ENCODE measurements around the gene EPHA4.

- TF ChIP-seq, protein P1, sequence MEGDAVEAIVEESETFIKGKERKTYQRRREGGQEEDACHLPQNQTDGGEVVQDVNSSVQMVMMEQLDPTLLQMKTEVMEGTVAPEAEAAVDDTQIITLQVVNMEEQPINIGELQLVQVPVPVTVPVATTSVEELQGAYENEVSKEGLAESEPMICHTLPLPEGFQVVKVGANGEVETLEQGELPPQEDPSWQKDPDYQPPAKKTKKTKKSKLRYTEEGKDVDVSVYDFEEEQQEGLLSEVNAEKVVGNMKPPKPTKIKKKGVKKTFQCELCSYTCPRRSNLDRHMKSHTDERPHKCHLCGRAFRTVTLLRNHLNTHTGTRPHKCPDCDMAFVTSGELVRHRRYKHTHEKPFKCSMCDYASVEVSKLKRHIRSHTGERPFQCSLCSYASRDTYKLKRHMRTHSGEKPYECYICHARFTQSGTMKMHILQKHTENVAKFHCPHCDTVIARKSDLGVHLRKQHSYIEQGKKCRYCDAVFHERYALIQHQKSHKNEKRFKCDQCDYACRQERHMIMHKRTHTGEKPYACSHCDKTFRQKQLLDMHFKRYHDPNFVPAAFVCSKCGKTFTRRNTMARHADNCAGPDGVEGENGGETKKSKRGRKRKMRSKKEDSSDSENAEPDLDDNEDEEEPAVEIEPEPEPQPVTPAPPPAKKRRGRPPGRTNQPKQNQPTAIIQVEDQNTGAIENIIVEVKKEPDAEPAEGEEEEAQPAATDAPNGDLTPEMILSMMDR (IDR thresholded peaks at IDR 0.05), result no peak
- no peak for TF ChIP-seq GATA2 (CRISPR knock-in tag; IDR thresholded peaks at IDR 0.05)
Measured at GRCh38 chr2:221493391-221493790, 78.7 kb downstream of the EPHA4 start.
